Endodermal cell (in vitro differentiated cells): ENCODE results near the gene PYGB. TPM values are rescaled to one million over a fixed set of nuclear protein-coding genes. Genes with fewer than 3 reads are reported as not detected.
A peak's percentile ranks its signal among the peaks of the same experiment; 100 is the strongest.

ENCODE experiments used
- DNase-seq: peaks from one replicate; pipeline ENCODE4 v3.0.0-alpha.2; 2017
- H3K27ac ChIP-seq: 2 replicates; pipeline ENCODE4 v1.5.1; 2013; ENCODE audit warnings: mild to moderate bottlenecking, low read depth, low read length, moderate library complexity
- H3K27me3 ChIP-seq: 2 replicates; pipeline ENCODE4 v1.6.1; 2013; ENCODE audit warnings: mild to moderate bottlenecking, low read length, moderate library complexity; ENCODE audit not compliant: insufficient read depth, control insufficient read depth, poor library complexity, severe bottlenecking
- H3K36me3 ChIP-seq: 2 replicates; pipeline ENCODE4 v1.7.0; 2013; ENCODE audit warnings: mild to moderate bottlenecking, low read length, moderate library complexity; ENCODE audit not compliant: control insufficient read depth, insufficient read depth
- H3K4me1 ChIP-seq: one replicate; pipeline ENCODE4 v1.7.0; 2013; ENCODE audit warnings: low read length; ENCODE audit not compliant: control insufficient read depth, insufficient read depth
- H3K4me3 ChIP-seq: 2 replicates; pipeline ENCODE4 v1.5.1; 2013; ENCODE audit warnings: mild to moderate bottlenecking, low read length, moderate library complexity
- H3K9ac ChIP-seq: 2 replicates; pipeline ENCODE4 v1.6.1; 2013; ENCODE audit warnings: mild to moderate bottlenecking, low read length, moderate library complexity; ENCODE audit not compliant: poor library complexity, severe bottlenecking; ENCODE audit errors: extremely low read depth
- H3K9me3 ChIP-seq: 2 replicates; pipeline ENCODE4 v1.6.1; 2013; ENCODE audit warnings: mild to moderate bottlenecking, low read length, moderate library complexity; ENCODE audit not compliant: control insufficient read depth
- H3K27ac Mint-ChIP-seq: 2 replicates; pipeline ENCODE4 v1.8.0; 2020; ENCODE audit warnings: mixed read lengths
- H3K27me3 Mint-ChIP-seq: 2 replicates; pipeline ENCODE4 v1.8.0; 2021; ENCODE audit warnings: mild to moderate bottlenecking, mixed read lengths; ENCODE audit not compliant: insufficient read depth
- H3K36me3 Mint-ChIP-seq: 2 replicates; pipeline ENCODE4 v1.8.0; 2020; ENCODE audit warnings: low read depth, mixed read lengths
- H3K4me1 Mint-ChIP-seq: 2 replicates; pipeline ENCODE4 v1.8.0; 2020; ENCODE audit warnings: mixed read lengths
- H3K4me3 Mint-ChIP-seq: 2 replicates; pipeline ENCODE4 v1.8.0; 2020; ENCODE audit warnings: mild to moderate bottlenecking, moderate library complexity, mixed read lengths
- H3K9me3 Mint-ChIP-seq: 2 replicates; pipeline ENCODE4 v1.8.0; 2020; ENCODE audit warnings: mild to moderate bottlenecking, mixed read lengths
- CTCF ChIP-seq: fragments of 200-600 bp; sonication (generic); conservative IDR thresholded peaks from 2 replicates; pipeline ENCODE4 v1.5.0; 2021; ENCODE audit warnings: antibody characterized with exemption, mild to moderate bottlenecking
- WGBS, 2 experiments: methylation state at CpG; one replicate each; pipeline versions ENCODE4 v1.1.5 to v1.1.7; 2013; ENCODE audit warnings: missing lambda C conversion rate in 2 of 2, mixed read lengths in 1 of 2; ENCODE audit not compliant: insufficient coverage in 1 of 2, insufficient read length in 1 of 2; 5-methylcytosine and 5-hydroxymethylcytosine counted together
- total RNA-seq, 2 donors: library from RNA; stranded (reverse); fragmentation: NEBNext Ultra II Directional in 1 of 2; extraction: Animal tissue kit (Norgen Biotek cat#: 25700) in 1 of 2; gene quantifications; 2 replicates in 1 of 2; 3 replicates in 1 of 2; pipeline ENCODE4 v1.2.1, GENCODE V29; 2021

Gene PYGB
- total RNA-seq, 2 donors from 2014 or later: 59.3 to 66.8 TPM

- no peak overlapping the region for H3K27ac ChIP-seq
- H3K4me3 Mint-ChIP-seq: no peak overlapping the region
- H3K4me1 ChIP-seq: no peaks in the 10 kb centered on the region
- H3K9me3 ChIP-seq: no peaks in the 10 kb centered on the region
- H3K27me3 Mint-ChIP-seq: no peaks in the 10 kb centered on the region
- WGBS, 2 experiments: 85 to 92% methylated on average over 13 to 17 of the region's 17 CpGs
- H3K9ac ChIP-seq: no peak overlapping the region
- peaks cover 4% of the 10 kb centered on the region for H3K4me1 Mint-ChIP-seq
- DNase-seq: no peak
- no peak overlapping the region for H3K27ac Mint-ChIP-seq
- H3K9me3 Mint-ChIP-seq: peaks cover 14% of the 10 kb centered on the region
- no peak overlapping the region for H3K4me3 ChIP-seq
- H3K36me3 Mint-ChIP-seq: peaks cover 54% of the 10 kb centered on the region
- H3K36me3 ChIP-seq: no peaks in the 10 kb centered on the region
- TF ChIP-seq CTCF: peak; percentile 52
- H3K27me3 ChIP-seq: no peaks in the 10 kb centered on the region
These were observed 66.9 kb downstream of the PYGB start for GRCh38 chr20:25314497-25315417.

DNA sequence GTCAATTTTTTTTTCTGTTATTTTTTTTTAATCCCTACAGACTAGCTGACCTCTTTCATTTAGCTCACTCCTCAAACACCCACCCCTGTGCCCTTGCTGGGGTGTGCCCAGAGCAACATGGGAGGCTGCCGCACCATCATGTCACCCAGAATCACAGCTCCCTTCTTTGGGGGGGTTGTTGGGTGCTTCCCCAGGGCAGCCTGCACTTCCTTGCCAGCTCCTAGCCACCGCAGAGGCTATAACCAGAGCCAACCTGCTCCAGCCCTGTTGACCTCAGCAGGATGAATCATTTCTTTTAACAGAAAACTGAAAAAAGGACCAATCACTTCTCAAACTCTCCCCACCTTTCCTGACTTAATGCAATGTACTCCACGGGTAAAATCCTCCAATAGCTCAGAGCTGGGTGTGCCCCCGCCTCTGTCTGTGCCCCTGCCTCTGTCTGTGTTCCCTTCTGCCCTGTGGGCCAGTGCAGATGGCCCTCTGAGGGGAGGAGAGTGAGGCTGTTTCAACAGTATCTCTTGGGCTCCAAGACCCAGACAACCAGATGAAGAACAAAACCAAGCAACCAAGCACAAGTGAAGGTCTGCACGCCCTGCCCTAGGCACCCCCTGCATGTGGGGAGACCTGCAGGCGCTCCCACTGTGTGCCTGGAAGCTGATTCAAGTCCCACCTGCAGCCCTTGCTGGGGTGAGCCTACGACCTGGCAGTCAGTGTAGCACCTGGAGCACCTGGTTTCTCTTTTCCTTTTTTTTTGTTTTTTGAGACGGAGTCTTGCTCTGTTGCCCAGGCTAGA is 67.7 kb downstream of the PYGB start:
- DNase-seq: no peak
- Mint-ChIP-seq H3K27ac (no peak overlapping the region), H3K4me3 (no peak overlapping the region), H3K27me3 (no peaks in the 10 kb centered on the region), H3K9me3 (peaks cover 14% of the 10 kb centered on the region), H3K4me1 (peaks cover 1% of the 10 kb centered on the region), H3K36me3 (peaks cover 49% of the 10 kb centered on the region)
- Histone ChIP-seq H3K4me1 (no peaks in the 10 kb centered on the region), H3K9me3 (no peaks in the 10 kb centered on the region), H3K4me3 (no peak overlapping the region), H3K27me3 (no peaks in the 10 kb centered on the region), H3K36me3 (no peaks in the 10 kb centered on the region), H3K9ac (no peak overlapping the region), H3K27ac (no peak overlapping the region)
- no peak for TF ChIP-seq CTCF
- 84 to 92% methylated on average over 5 to 8 of the region's 8 CpGs for WGBS, 2 experiments

DNA sequence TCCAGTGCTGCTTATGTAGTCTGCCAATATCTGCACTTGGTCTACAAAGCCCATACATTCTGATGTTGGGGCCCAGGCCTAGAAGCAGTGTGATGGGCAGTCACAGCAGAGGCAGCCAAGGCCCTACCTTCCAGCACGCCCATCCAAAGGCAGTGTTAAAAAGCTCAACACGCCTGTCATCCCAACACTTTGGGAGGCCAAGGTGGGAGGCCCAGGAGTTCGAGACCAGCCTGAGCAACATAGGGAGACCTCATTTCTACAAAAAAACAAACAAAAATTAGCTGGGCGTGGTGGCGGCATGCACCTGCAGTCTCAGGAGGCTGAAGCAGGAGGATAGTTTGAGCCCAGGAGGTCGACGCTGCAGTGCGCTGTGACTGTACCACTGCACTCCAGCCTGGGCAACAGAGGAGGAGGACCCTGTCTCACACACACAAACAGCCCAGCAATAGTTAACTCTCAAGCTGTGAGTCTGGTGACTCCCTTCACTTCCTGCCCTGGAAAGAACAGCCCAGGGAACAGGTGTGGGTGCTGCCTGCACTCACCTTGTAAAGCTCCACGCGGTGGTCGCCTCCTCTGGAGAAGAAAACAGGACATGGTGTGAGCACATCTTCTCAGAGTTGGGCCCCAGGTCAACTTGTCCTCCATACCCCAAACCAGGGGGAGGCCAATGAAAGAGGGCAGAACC is 68.8 kb downstream of the PYGB start:
- peaks cover 11% of the 10 kb centered on the region for H3K9me3 Mint-ChIP-seq
- Histone ChIP-seq H3K4me3 (no peak overlapping the region), H3K27me3 (no peaks in the 10 kb centered on the region), H3K36me3 (peaks cover 3% of the 10 kb centered on the region), H3K27ac (no peak overlapping the region), H3K9ac (no peak overlapping the region), H3K9me3 (no peaks in the 10 kb centered on the region), H3K4me1 (no peaks in the 10 kb centered on the region)
- H3K27ac Mint-ChIP-seq: no peak overlapping the region
- DNase-seq: no peak
- TF ChIP-seq CTCF: no peak
- no peaks in the 10 kb centered on the region for H3K27me3 Mint-ChIP-seq
- H3K36me3 Mint-ChIP-seq: peaks cover 47% of the 10 kb centered on the region
- no peaks in the 10 kb centered on the region for H3K4me1 Mint-ChIP-seq
- 95 to 96% methylated on average over 5 to 11 of the region's 11 CpGs for WGBS, 2 experiments
- H3K4me3 Mint-ChIP-seq: no peak overlapping the region
